ENCODE measurements around the gene CAND2. TPM values are rescaled to one million over a fixed set of nuclear protein-coding genes. Genes with fewer than 3 reads are reported as not detected.

The CAND2 gene
- total and polyA plus RNA-seq, 9 of the 15 experiments (the other 6 are each of a cell fraction or from before 2014, with no cell fraction given), result 0.91 to 14.9 (median 4.3) TPM

DNA sequence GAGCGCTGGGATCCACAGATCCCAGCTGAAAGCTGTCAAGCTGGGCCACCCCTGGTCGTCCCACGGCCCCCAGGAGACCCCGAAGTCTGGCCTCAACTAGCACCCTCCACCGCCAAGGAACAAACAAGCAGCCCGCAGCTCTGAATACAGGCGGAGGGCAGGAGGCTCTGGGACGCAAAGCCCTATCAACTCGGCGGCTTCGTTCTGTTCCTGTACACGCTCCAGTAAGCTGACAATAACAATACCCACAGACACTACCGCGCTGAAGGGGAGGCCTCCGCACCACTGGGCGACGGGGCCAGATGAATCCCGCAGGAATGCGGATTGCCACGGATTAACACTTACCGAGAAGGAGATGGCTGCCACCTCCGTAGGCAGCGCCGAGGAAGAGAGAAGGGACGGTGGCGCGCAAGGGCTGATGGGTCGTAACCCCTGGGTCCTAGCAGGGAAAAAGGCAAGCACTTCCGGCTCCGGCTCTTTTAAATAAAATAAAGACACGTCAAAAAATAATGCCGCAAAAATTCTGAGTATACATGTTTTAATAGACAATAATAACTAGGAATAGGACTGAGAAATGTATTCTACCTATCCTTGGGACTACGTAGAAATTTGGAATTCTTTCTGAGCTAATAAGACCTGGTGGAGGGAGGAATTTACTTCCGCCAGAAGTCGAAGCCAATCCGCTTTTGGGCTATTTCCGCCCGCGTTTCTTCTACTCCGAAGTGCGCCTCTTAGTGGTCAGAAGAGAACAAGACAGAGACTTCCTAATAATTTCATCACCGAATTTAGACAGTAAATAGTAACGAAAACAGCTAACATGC lies 44.9 kb downstream of the CAND2 start, which contains the start of gene RPL32 (continued):
- TF ChIP-seq RAD51 (IDR thresholded peaks at IDR 0.05; ENCODE audit: borderline replicate concordance, low read depth) (peak; percentile 87), ZNF146 (CRISPR knock-in tag; IDR thresholded peaks at IDR 0.05; ENCODE audit: unreplicated experiment) (no peak), ZBTB17 (CRISPR knock-in tag; IDR thresholded peaks at IDR 0.05) (no peak; the same call in 1 of the 2 replicates), ZNF717 (CRISPR knock-in tag; IDR thresholded peaks at IDR 0.05) (no peak), MTA3 (IDR thresholded peaks at IDR 0.05; ENCODE audit: borderline replicate concordance) (peak; percentile 98), GABPB1 (CRISPR knock-in tag; IDR thresholded peaks at IDR 0.05) (peak; percentile 97), ZNF766 (CRISPR knock-in tag; conservative IDR thresholded peaks at IDR 0.05) (peak; percentile 85), OTX1 (CRISPR knock-in tag; IDR thresholded peaks at IDR 0.05) (no peak), MCM7 (IDR thresholded peaks at IDR 0.05) (no peak), MED1 (CRISPR knock-in tag; IDR thresholded peaks at IDR 0.05; ENCODE audit: borderline replicate concordance) (no peak), NCOA2 (IDR thresholded peaks at IDR 0.05; ENCODE audit: partially characterized antibody in 2 of 2) (no peak), SAFB (IDR thresholded peaks at IDR 0.05; ENCODE audit: borderline replicate concordance, low read depth, low read length) (no peak), TCF3 (CRISPR knock-in tag; IDR thresholded peaks at IDR 0.05) (0 out of 2 replicates have a peak, but pooled peaks have one; percentile 8), XRCC5 (IDR thresholded peaks at IDR 0.05; ENCODE audit: low read depth, low read length) (peak; percentile 17; the same call in 1 of the 2 replicates), SETDB1 (IDR thresholded peaks at IDR 0.05; ENCODE audit: low read length) (no peak), CC2D1A (IDR thresholded peaks at IDR 0.05) (0 out of 2 replicates have a peak, but pooled peaks have one; percentile 48), GATA2 (CRISPR knock-in tag; IDR thresholded peaks at IDR 0.05) (no peak), ZNF431 (CRISPR knock-in tag; IDR thresholded peaks at IDR 0.05) (0 out of 2 replicates have a peak, but pooled peaks have one; percentile 41), ARID2 (IDR thresholded peaks at IDR 0.05) (no peak)
- TF ChIP-seq, protein P1, sequence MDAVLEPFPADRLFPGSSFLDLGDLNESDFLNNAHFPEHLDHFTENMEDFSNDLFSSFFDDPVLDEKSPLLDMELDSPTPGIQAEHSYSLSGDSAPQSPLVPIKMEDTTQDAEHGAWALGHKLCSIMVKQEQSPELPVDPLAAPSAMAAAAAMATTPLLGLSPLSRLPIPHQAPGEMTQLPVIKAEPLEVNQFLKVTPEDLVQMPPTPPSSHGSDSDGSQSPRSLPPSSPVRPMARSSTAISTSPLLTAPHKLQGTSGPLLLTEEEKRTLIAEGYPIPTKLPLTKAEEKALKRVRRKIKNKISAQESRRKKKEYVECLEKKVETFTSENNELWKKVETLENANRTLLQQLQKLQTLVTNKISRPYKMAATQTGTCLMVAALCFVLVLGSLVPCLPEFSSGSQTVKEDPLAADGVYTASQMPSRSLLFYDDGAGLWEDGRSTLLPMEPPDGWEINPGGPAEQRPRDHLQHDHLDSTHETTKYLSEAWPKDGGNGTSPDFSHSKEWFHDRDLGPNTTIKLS (IDR thresholded peaks at IDR 0.05; ENCODE audit: borderline replicate concordance, low read depth), result peak; percentile 64
- TF ChIP-seq, protein P2, sequence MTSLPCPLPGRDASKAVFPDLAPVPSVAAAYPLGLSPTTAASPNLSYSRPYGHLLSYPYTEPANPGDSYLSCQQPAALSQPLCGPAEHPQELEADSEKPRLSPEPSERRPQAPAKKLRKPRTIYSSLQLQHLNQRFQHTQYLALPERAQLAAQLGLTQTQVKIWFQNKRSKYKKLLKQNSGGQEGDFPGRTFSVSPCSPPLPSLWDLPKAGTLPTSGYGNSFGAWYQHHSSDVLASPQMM (CRISPR knock-in tag; IDR thresholded peaks at IDR 0.05), result no peak
- TF ChIP-seq, protein P3, sequence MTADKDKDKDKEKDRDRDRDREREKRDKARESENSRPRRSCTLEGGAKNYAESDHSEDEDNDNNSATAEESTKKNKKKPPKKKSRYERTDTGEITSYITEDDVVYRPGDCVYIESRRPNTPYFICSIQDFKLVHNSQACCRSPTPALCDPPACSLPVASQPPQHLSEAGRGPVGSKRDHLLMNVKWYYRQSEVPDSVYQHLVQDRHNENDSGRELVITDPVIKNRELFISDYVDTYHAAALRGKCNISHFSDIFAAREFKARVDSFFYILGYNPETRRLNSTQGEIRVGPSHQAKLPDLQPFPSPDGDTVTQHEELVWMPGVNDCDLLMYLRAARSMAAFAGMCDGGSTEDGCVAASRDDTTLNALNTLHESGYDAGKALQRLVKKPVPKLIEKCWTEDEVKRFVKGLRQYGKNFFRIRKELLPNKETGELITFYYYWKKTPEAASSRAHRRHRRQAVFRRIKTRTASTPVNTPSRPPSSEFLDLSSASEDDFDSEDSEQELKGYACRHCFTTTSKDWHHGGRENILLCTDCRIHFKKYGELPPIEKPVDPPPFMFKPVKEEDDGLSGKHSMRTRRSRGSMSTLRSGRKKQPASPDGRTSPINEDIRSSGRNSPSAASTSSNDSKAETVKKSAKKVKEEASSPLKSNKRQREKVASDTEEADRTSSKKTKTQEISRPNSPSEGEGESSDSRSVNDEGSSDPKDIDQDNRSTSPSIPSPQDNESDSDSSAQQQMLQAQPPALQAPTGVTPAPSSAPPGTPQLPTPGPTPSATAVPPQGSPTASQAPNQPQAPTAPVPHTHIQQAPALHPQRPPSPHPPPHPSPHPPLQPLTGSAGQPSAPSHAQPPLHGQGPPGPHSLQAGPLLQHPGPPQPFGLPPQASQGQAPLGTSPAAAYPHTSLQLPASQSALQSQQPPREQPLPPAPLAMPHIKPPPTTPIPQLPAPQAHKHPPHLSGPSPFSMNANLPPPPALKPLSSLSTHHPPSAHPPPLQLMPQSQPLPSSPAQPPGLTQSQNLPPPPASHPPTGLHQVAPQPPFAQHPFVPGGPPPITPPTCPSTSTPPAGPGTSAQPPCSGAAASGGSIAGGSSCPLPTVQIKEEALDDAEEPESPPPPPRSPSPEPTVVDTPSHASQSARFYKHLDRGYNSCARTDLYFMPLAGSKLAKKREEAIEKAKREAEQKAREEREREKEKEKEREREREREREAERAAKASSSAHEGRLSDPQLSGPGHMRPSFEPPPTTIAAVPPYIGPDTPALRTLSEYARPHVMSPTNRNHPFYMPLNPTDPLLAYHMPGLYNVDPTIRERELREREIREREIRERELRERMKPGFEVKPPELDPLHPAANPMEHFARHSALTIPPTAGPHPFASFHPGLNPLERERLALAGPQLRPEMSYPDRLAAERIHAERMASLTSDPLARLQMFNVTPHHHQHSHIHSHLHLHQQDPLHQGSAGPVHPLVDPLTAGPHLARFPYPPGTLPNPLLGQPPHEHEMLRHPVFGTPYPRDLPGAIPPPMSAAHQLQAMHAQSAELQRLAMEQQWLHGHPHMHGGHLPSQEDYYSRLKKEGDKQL (CRISPR knock-in tag; IDR thresholded peaks at IDR 0.05; ENCODE audit: borderline replicate concordance), result no peak

Measured in K562 (cell line).